B cell (primary cell): Measurements from ENCODE around the gene TECPR2. TPM values are rescaled to one million over a fixed set of nuclear protein-coding genes. Genes with fewer than 3 reads are reported as not detected.

Experiments
- ATAC-seq: fragments of 200-7000 bp; cut with Tn5 transposase; one replicate; pipeline ENCODE4 v1.10.0; 2021; ENCODE audit warnings: low read depth, mild to moderate bottlenecking, moderate number of reproducible peaks, moderate library complexity
- CTCF ChIA-PET: fragments of 350-600 bp; sonication (Branson Sonifier 250); formaldehyde crosslinking; loops from one replicate; lab custom pipeline; 2021; ENCODE audit warnings: antibody characterized with exemption, inconsistent platforms; lab: Charles Lee
- POLR2A ChIA-PET: fragments of 350-600 bp; sonication (Branson Sonifier 250); formaldehyde crosslinking; loops from one replicate; lab custom pipeline; 2021; ENCODE audit warnings: antibody characterized with exemption; lab: Charles Lee
- DNase-seq: peaks from one replicate; pipeline ENCODE4 v3.0.0; 2013
- H2AFZ ChIP-seq: 2 replicates; pipeline ENCODE4 v1.6.1; 2012; ENCODE audit warnings: mild to moderate bottlenecking, low read depth, low read length; ENCODE audit not compliant: insufficient read depth, poor library complexity, severe bottlenecking
- H3K27ac ChIP-seq, 2 donors: 1 replicate in 1 of 2; 2 replicates in 1 of 2; pipeline ENCODE4 v1.5.1; 2012 to 2013; ENCODE audit warnings: low read length in 2 of 2, mild to moderate bottlenecking in 2 of 2, moderate library complexity in 1 of 2
- H3K27me3 ChIP-seq, 4 experiments: fragments of 200-600 bp in 1 of 4; sonication (generic) in 1 of 4; replicated peaks in 1 of 4; 1 replicate in 2 of 4; 2 replicates in 2 of 4; pipeline versions ENCODE4 v1.6.1 to v1.7.0; 2013 to 2016; ENCODE audit warnings: low read length in 3 of 4, mild to moderate bottlenecking in 2 of 4, mixed read lengths in 1 of 4, moderate library complexity in 1 of 4; ENCODE audit not compliant: insufficient read depth in 4 of 4, control insufficient read depth in 3 of 4; ENCODE audit errors: control extremely low read depth in 1 of 4
- H3K36me3 ChIP-seq, 2 experiments: replicated peaks in 1 of 2; 1 replicate in 1 of 2; 2 replicates in 1 of 2; pipeline versions ENCODE4 v1.6.1 to v1.7.1; 2013; ENCODE audit warnings: low read length in 1 of 2; ENCODE audit not compliant: insufficient read depth in 2 of 2, control insufficient read depth in 1 of 2; ENCODE audit errors: control extremely low read depth in 1 of 2, extremely low read depth in 1 of 2
- H3K4me1 ChIP-seq, 2 donors: fragments of 200-600 bp in 1 of 2; sonication (generic) in 1 of 2; 1 replicate in 1 of 2; 2 replicates in 1 of 2; pipeline versions ENCODE4 v1.5.1 to v1.6.1; 2013 to 2017; ENCODE audit warnings: low read length in 2 of 2; ENCODE audit not compliant: control insufficient read depth in 2 of 2, insufficient read depth in 2 of 2
- H3K4me2 ChIP-seq: replicated peaks from 2 replicates; pipeline ENCODE3; 2012; ENCODE audit warnings: mild to moderate bottlenecking, low read depth, low read length; ENCODE audit not compliant: poor library complexity, severe bottlenecking
- H3K4me3 ChIP-seq, 5 experiments: fragments of 200-600 bp in 1 of 5; sonication (generic) in 1 of 5; 1 replicate in 3 of 5; 2 replicates in 2 of 5; pipeline versions ENCODE4 v1.5.1 to v1.7.0; 2011 to 2016; ENCODE audit warnings: low read length in 4 of 5, mild to moderate bottlenecking in 4 of 5, low read depth in 2 of 5, control low read depth in 1 of 5, moderate library complexity in 1 of 5; ENCODE audit not compliant: insufficient read depth in 1 of 5; ENCODE audit errors: control extremely low read depth in 1 of 5, extremely low read depth in 1 of 5
- H3K79me2 ChIP-seq: fragments of 200-600 bp; sonication (generic); one replicate; pipeline ENCODE4 v1.6.0; 2016; ENCODE audit warnings: low read length; ENCODE audit not compliant: control insufficient read depth, insufficient read depth
- H3K9ac ChIP-seq: fragments of 200-600 bp; sonication (generic); 2 replicates; pipeline ENCODE4 v1.6.1; 2017; ENCODE audit warnings: mild to moderate bottlenecking, low read length, moderate library complexity
- H3K9me3 ChIP-seq, 3 donors: one replicate each; pipeline versions ENCODE4 v1.6.1 to v1.7.1; 2013; ENCODE audit warnings: low read length in 2 of 3; ENCODE audit not compliant: control insufficient read depth in 2 of 3, insufficient read depth in 1 of 3; ENCODE audit errors: control extremely low read depth in 1 of 3
- H4K20me1 ChIP-seq: 2 replicates; pipeline ENCODE4 v1.6.0; 2012; ENCODE audit warnings: mild to moderate bottlenecking, low read length; ENCODE audit not compliant: insufficient read depth, control insufficient read depth, poor library complexity, severe bottlenecking
- H3K27ac Mint-ChIP-seq: one replicate; pipeline ENCODE4 v1.8.0; 2021; ENCODE audit warnings: mixed read lengths
- H3K27me3 Mint-ChIP-seq: one replicate; pipeline ENCODE4 v1.8.0; 2021; ENCODE audit warnings: mixed read lengths
- H3K4me1 Mint-ChIP-seq: one replicate; pipeline ENCODE4 v1.8.0; 2021; ENCODE audit warnings: mixed read lengths
- H3K4me3 Mint-ChIP-seq: one replicate; pipeline ENCODE4 v1.8.0; 2021; ENCODE audit warnings: mixed read lengths
- H3K9me3 Mint-ChIP-seq: one replicate; pipeline ENCODE4 v1.8.0; 2022; ENCODE audit warnings: mixed read lengths; ENCODE audit not compliant: insufficient read depth
- CTCF ChIP-seq: fragments of 200-600 bp; IDR thresholded peaks from one replicate; pipeline ENCODE4 v1.8.0; 2022; ENCODE audit warnings: antibody characterized with exemption, mild to moderate bottlenecking
- EZH2 ChIP-seq: IDR thresholded peaks from 2 replicates; pipeline ENCODE4 v1.6.1; 2012; ENCODE audit warnings: borderline replicate concordance, low read depth, mild to moderate bottlenecking, moderate library complexity, low read length; ENCODE audit not compliant: insufficient read depth, poor library complexity, severe bottlenecking
- WGBS: methylation state at CpG from one replicate; pipeline ENCODE4 v1.1.5; 2013; ENCODE audit warnings: missing lambda C conversion rate; ENCODE audit not compliant: insufficient coverage; 5-methylcytosine and 5-hydroxymethylcytosine counted together
- intact Hi-C: fragments of 100-400 bp; cut with micrococcal nuclease; formaldehyde crosslinking; loops from one replicate; pipeline ENCODE4 v1.10.0; 2022
- polyA plus RNA-seq: library from polyadenylated mRNA; depleted of rRNA; stranded (reverse); fragments of >200 nt; gene quantifications from 2 replicates; pipeline ENCODE4 v1.2.3, GENCODE V29; 2012
- total RNA-seq, 2 donors: library from RNA; stranded (reverse); fragments of 120-200 nt in 1 of 2; gene quantifications; 1 replicate in 1 of 2; 2 replicates in 1 of 2; pipeline versions ENCODE4 v1.2.3 to v1.2.4, GENCODE V29; 2013 to 2022

Gene TECPR2
- total and polyA plus RNA-seq, 2 donors (not counting 1 experiment from before 2014, with no cell fraction given), result 4.7 to 10.8 TPM

DNA sequence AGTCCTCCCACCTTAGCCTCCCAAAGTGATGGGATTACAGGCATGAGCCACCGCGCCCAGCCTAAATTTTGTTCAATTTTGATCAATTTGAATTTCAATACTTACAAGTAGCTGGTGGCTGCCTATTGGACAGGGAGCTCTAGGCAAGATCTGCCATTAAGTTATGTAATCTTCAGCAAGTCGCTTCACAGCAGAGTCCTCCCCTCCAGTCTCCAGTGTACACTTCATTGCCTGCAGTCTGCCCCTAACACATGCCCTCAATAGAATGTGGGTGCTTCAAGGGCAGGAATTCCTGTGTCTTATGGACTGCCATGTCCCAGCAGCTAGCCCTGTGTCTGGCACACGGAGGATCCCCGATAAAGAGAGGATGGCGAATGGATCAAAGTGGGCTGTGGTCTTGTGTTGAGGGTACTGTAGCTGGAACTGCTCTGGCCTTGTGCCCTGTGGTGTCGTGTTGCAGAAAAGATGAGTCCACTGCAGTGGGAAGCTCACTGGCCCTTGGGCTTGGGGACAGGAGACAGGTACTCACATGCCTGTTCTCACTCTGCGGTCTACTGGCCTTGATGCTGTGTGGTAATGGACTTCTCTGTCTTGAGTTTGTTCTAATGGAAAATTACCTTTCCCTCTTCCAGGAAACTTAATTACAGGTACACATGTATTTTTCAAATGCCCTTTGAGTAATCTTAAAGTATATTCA, 67.6 kb downstream of the TECPR2 start:
- H3K9ac ChIP-seq, result no peak overlapping the region
- H3K79me2 ChIP-seq, result no peaks in the 10 kb centered on the region
- no peak overlapping the region for H3K4me3 ChIP-seq
- H3K4me1 ChIP-seq, result no peaks in the 10 kb centered on the region
- no peak overlapping the region for H2AFZ ChIP-seq
- no peak overlapping the region for H3K4me2 ChIP-seq
- intact Hi-C loops, result no loop called here
- H3K27me3 Mint-ChIP-seq, result no peaks in the 10 kb centered on the region
- TF ChIP-seq EZH2 (no peak), CTCF (no peak)
- H3K27ac Mint-ChIP-seq, result no peak overlapping the region
- H3K27ac ChIP-seq, result no peak overlapping the region
- ATAC-seq (no peak), DNase-seq (no peak)
- ChIA-PET POLR2A (interaction anchor here (0.7 kb wide), 1 partner anchor 676 kb away, joined by 5 read pairs; no protein-coding TSS in a partner anchor), CTCF (interaction anchor here (1.3 to 1.4 kb wide), 2 partner anchors 8 to 86 kb away, joined by 3 to 4 read pairs; no protein-coding TSS in a partner anchor)
- H3K9me3 Mint-ChIP-seq, result no peaks in the 10 kb centered on the region
- H3K4me3 Mint-ChIP-seq, result no peak overlapping the region
- H3K9me3 ChIP-seq, result no peaks in the 10 kb centered on the region
- no peaks in the 10 kb centered on the region for H3K27me3 ChIP-seq
- WGBS, result 95% methylated on average over 6 of the region's 8 CpGs
- no peaks in the 10 kb centered on the region for H3K4me1 Mint-ChIP-seq
- no peaks in the 10 kb centered on the region for H4K20me1 ChIP-seq
- H3K36me3 ChIP-seq, result peaks cover 1 to 7% of the 10 kb centered on the region in 2 experiments

GRCh38 chr14:102431751-102432150, 69.0 kb downstream of the TECPR2 start:
- H3K27me3 Mint-ChIP-seq, result no peaks in the 10 kb centered on the region
- POLR2A ChIA-PET, result no interaction called here
- intact Hi-C loops, result no loop called here
- Histone ChIP-seq H2AFZ (no peak overlapping the region), H3K9me3 (no peaks in the 10 kb centered on the region), H3K9ac (no peak overlapping the region), H3K27me3 (no peaks in the 10 kb centered on the region), H3K27ac (no peak overlapping the region), H3K36me3 (peaks cover 1 to 7% of the 10 kb centered on the region in 2 experiments), H3K4me3 (no peak overlapping the region), H3K79me2 (no peaks in the 10 kb centered on the region), H3K4me1 (no peaks in the 10 kb centered on the region), H3K4me2 (no peak overlapping the region), H4K20me1 (no peaks in the 10 kb centered on the region)
- DNase-seq (no peak), ATAC-seq (no peak)
- WGBS, result 97% methylated on average over 11 of the region's 12 CpGs
- CTCF ChIA-PET, result interaction anchor here (1.4 kb wide), 1 partner anchor 85 kb away, joined by 3 read pairs; no protein-coding TSS in a partner anchor
- no peak overlapping the region for H3K27ac Mint-ChIP-seq
- H3K4me3 Mint-ChIP-seq, result no peak overlapping the region
- TF ChIP-seq EZH2 (no peak), CTCF (no peak)
- H3K9me3 Mint-ChIP-seq, result no peaks in the 10 kb centered on the region
- H3K4me1 Mint-ChIP-seq, result no peaks in the 10 kb centered on the region
